ENCODE data around the gene MSI2. TPM values are rescaled to one million over a fixed set of nuclear protein-coding genes. Genes with fewer than 3 reads are reported as not detected.

The MSI2 gene
- total and polyA plus RNA-seq, 7 donors = 12.6 to 25.8 (median 21.3) TPM

- Histone ChIP-seq H3K4me1 (no peaks in the 10 kb centered on the region), H3K27ac (no peak overlapping the region), H3K36me3 (no peaks in the 10 kb centered on the region), H3K27me3 (peaks cover 0 to 4% (median 0%) of the 10 kb centered on the region in 3 donors), H3K4me3 (no peak overlapping the region), H3K9me3 (no peaks in the 10 kb centered on the region)
- no peak for DNase-seq
- no peak for TF ChIP-seq EP300 (IDR thresholded peaks at IDR 0.05)
- TF ChIP-seq POLR2A (IDR thresholded peaks at IDR 0.05) = no peak
- TF ChIP-seq POLR2AphosphoS5 (IDR thresholded peaks at IDR 0.05) = no peak
- TF ChIP-seq CTCF (IDR thresholded peaks at IDR 0.05) = no peak
- intact Hi-C loops (cut with DNase I) = no loop called here
- WGBS, 2 donors = 87 to 93% methylated on average over 7 of the region's 7 CpGs
Observed at GRCh38 chr17:57722704-57723043, 466.4 kb downstream of the MSI2 start.

GRCh38 chr17:57723427-57724025 is 467.2 kb downstream of the MSI2 start:
- DNase-seq = no peak
- WGBS, 2 donors = 86 to 90% methylated on average over 13 of the region's 13 CpGs
- TF ChIP-seq EP300 (IDR thresholded peaks at IDR 0.05) (no peak), POLR2A (IDR thresholded peaks at IDR 0.05) (no peak), POLR2AphosphoS5 (IDR thresholded peaks at IDR 0.05) (no peak), CTCF (IDR thresholded peaks at IDR 0.05) (no peak)
- Histone ChIP-seq H3K9me3 (no peaks in the 10 kb centered on the region), H3K36me3 (no peaks in the 10 kb centered on the region), H3K4me1 (no peaks in the 10 kb centered on the region), H3K27me3 (no peaks in the 10 kb centered on the region), H3K4me3 (no peak overlapping the region), H3K27ac (no peak overlapping the region)
- intact Hi-C loops (cut with DNase I) = no loop called here

GRCh38 chr17:57724026-57724728 is 467.9 kb downstream of the MSI2 start:
- DNase-seq = no peak
- 71 to 86% methylated on average over 14 of the region's 14 CpGs for WGBS, 2 donors
- H3K27ac ChIP-seq = no peak overlapping the region
- H3K4me3 ChIP-seq = no peak overlapping the region
- TF ChIP-seq CTCF (IDR thresholded peaks at IDR 0.05) (no peak), EP300 (IDR thresholded peaks at IDR 0.05) (no peak), POLR2A (IDR thresholded peaks at IDR 0.05) (no peak), POLR2AphosphoS5 (IDR thresholded peaks at IDR 0.05) (no peak)
- intact Hi-C loops (cut with DNase I) = no loop called here
- no peaks in the 10 kb centered on the region for H3K9me3 ChIP-seq
- H3K36me3 ChIP-seq = no peaks in the 10 kb centered on the region
- H3K4me1 ChIP-seq = no peaks in the 10 kb centered on the region
- H3K27me3 ChIP-seq = no peaks in the 10 kb centered on the region

GRCh38 chr17:57724729-57725125 is 468.4 kb downstream of the MSI2 start:
- Histone ChIP-seq H3K27me3 (no peaks in the 10 kb centered on the region), H3K4me1 (no peaks in the 10 kb centered on the region), H3K27ac (no peak overlapping the region), H3K36me3 (no peaks in the 10 kb centered on the region), H3K9me3 (no peaks in the 10 kb centered on the region), H3K4me3 (no peak overlapping the region)
- no peak for TF ChIP-seq POLR2AphosphoS5 (IDR thresholded peaks at IDR 0.05)
- TF ChIP-seq EP300 (IDR thresholded peaks at IDR 0.05) = no peak
- TF ChIP-seq POLR2A (IDR thresholded peaks at IDR 0.05) = no peak
- no peak for TF ChIP-seq CTCF (IDR thresholded peaks at IDR 0.05)
- intact Hi-C loops (cut with DNase I) = no loop called here
- WGBS, 2 donors = 91 to 95% methylated on average over 5 of the region's 5 CpGs
- no peak for DNase-seq

All from sigmoid colon (tissue), 7 donors.